Memory B cell (primary cell): ENCODE measurements around the gene AASS.

Experiments used
- ATAC-seq: fragments of 150-1000 bp; cut with Tn5 transposase; 2 replicates; pipeline ENCODE4 v1.10.0; 2021; ENCODE audit warnings: low read depth, mild to moderate bottlenecking, moderate library complexity
- DNase-seq, 2 donors: peaks; one replicate each; pipeline ENCODE4 v3.0.0; 2022; ENCODE audit warnings: low spot score in 2 of 2
- H3K27ac Mint-ChIP-seq: one replicate; pipeline ENCODE4 v1.8.0; 2022; ENCODE audit warnings: mild to moderate bottlenecking, moderate library complexity, mixed read lengths
- H3K27me3 Mint-ChIP-seq: one replicate; pipeline ENCODE4 v1.8.0; 2022; ENCODE audit warnings: mixed read lengths
- H3K36me3 Mint-ChIP-seq: one replicate; pipeline ENCODE4 v1.8.0; 2022; ENCODE audit warnings: mild to moderate bottlenecking, mixed read lengths
- H3K4me1 Mint-ChIP-seq: one replicate; pipeline ENCODE4 v1.8.0; 2022; ENCODE audit warnings: mixed read lengths
- H3K4me3 Mint-ChIP-seq: one replicate; pipeline ENCODE4 v1.8.0; 2022; ENCODE audit warnings: mild to moderate bottlenecking, moderate library complexity, mixed read lengths
- H3K9me3 Mint-ChIP-seq: one replicate; pipeline ENCODE4 v1.8.0; 2022; ENCODE audit warnings: mixed read lengths

AASS gene

GRCh38 chr7:122082670-122083069 is 61.4 kb downstream of the AASS start:
- no peak for ATAC-seq
- no peak for DNase-seq
- no peaks in the 10 kb centered on the region for H3K4me1 Mint-ChIP-seq
- H3K36me3 Mint-ChIP-seq = peaks cover 7% of the 10 kb centered on the region
- H3K9me3 Mint-ChIP-seq = no peaks in the 10 kb centered on the region
- H3K4me3 Mint-ChIP-seq = no peak overlapping the region
- no peaks in the 10 kb centered on the region for H3K27me3 Mint-ChIP-seq
- no peak overlapping the region for H3K27ac Mint-ChIP-seq

DNA sequence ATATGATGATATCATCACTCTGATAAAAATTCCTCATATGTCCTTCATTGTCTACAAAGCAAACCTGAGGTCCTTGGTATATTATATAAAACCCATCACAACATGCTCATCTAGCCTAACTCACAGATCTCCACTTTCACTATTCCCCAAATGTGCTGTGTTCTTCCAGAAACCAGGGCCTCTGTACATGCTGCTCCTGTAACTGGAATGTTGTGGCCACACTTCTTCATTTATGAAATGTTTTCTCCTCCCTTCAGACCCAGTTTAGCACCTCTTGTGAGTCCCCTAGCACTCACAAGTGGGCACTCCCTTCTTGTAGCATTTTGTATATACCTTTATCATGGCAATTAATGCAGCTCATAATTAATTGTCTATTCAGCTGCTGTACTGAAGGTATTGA is 61.9 kb downstream of the AASS start:
- DNase-seq = no peak
- Mint-ChIP-seq H3K36me3 (peaks cover 7% of the 10 kb centered on the region), H3K4me1 (no peaks in the 10 kb centered on the region), H3K27ac (no peak overlapping the region), H3K9me3 (no peaks in the 10 kb centered on the region), H3K4me3 (no peak overlapping the region), H3K27me3 (no peaks in the 10 kb centered on the region)
- no peak for ATAC-seq

GRCh38 chr7:122073635-122074034 is 70.4 kb downstream of the AASS start:
- no peak overlapping the region for H3K27ac Mint-ChIP-seq
- ATAC-seq = no peak
- no peaks in the 10 kb centered on the region for H3K27me3 Mint-ChIP-seq
- no peaks in the 10 kb centered on the region for H3K4me1 Mint-ChIP-seq
- no peak for DNase-seq
- H3K4me3 Mint-ChIP-seq = no peak overlapping the region
- peaks cover 5% of the 10 kb centered on the region for H3K36me3 Mint-ChIP-seq
- H3K9me3 Mint-ChIP-seq = peaks cover 2% of the 10 kb centered on the region

DNA sequence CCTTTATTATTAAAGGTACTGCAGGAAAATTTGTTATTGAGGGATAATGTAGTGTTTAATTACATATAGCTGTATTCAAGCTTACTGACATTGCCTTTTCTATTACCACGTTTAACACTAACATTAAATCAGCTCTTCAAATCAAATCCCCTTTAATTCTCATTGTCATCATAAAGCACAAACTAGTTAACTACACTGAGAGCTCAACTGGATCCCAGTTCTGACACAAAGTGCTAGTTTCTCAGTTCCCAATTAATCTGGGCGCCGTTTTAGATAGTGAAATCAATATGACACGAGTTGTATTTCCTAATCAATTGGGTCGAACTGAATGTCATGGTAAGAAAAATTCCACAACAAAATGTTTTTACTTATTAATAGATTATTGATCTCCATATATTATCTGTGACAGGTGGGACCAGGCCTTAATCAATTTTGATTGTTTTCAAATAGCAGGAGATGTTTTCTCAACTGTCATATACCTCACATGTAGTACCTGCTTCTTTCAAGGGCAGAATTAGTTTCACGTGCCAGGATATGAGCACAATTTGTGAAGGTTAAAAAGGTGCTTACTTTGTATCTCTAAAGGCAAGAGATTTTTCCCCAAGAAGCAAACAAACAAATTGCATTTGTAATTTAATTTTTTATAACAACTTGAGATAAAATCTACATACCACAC is 71.0 kb downstream of the AASS start:
- Mint-ChIP-seq H3K4me3 (no peak overlapping the region), H3K27ac (no peak overlapping the region), H3K27me3 (peaks cover 3% of the 10 kb centered on the region), H3K9me3 (peaks cover 2% of the 10 kb centered on the region), H3K36me3 (peaks cover 4% of the 10 kb centered on the region), H3K4me1 (no peaks in the 10 kb centered on the region)
- DNase-seq (no peak), ATAC-seq (no peak)

DNA sequence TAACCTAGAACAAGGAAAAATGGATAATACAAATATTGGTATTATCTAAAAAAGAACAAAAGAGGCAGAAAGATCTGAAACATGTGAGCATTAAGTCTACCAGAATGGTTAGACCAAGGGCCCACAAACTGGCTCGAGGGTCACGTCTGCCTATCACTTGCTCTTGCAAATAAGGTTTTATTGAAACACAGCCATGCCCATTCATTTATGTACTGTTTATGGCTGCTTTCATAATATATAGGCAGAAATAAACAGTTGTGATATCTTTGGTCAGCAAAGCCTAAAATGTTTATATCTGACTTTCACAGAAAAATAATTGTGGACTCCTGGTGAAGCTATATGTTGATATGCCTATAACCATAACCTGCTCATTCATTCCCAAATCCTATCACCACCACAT is 71.8 kb downstream of the AASS start:
- H3K4me1 Mint-ChIP-seq = no peaks in the 10 kb centered on the region
- H3K4me3 Mint-ChIP-seq = no peak overlapping the region
- H3K36me3 Mint-ChIP-seq = peaks cover 2% of the 10 kb centered on the region
- H3K27ac Mint-ChIP-seq = no peak overlapping the region
- peaks cover 2% of the 10 kb centered on the region for H3K9me3 Mint-ChIP-seq
- no peak for DNase-seq
- H3K27me3 Mint-ChIP-seq = peaks cover 5% of the 10 kb centered on the region
- ATAC-seq = no peak

- Mint-ChIP-seq H3K4me1 (no peaks in the 10 kb centered on the region), H3K9me3 (peaks cover 2% of the 10 kb centered on the region), H3K4me3 (no peak overlapping the region), H3K36me3 (peaks cover 2% of the 10 kb centered on the region), H3K27ac (no peak overlapping the region), H3K27me3 (peaks cover 5% of the 10 kb centered on the region)
- ATAC-seq (no peak), DNase-seq (no peak)
Observed at GRCh38 chr7:122070834-122071233, 73.2 kb downstream of the AASS start.

DNA sequence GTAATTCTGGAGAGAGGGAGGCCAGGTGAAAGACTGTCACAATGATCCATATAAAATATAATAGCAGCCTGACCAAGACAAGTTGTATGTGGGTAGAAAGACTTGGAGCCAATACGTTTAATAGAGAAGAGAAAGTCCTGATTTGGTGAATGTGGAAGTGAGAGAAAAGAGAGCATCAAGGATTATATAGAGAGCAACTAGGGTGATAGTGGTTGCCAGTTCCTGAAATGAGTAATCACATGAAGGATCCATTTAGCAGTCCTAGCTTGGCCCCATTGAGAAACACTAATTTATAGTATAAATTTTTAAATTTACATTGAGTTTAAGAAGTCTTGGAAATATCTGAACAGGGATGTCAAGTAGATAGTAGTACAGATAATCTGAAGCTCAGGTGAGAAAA is 74.0 kb downstream of the AASS start:
- Mint-ChIP-seq H3K4me1 (no peaks in the 10 kb centered on the region), H3K27me3 (peaks cover 5% of the 10 kb centered on the region), H3K9me3 (no peaks in the 10 kb centered on the region), H3K27ac (no peak overlapping the region), H3K4me3 (no peak overlapping the region), H3K36me3 (no peaks in the 10 kb centered on the region)
- DNase-seq = no peak
- ATAC-seq = no peak

DNA sequence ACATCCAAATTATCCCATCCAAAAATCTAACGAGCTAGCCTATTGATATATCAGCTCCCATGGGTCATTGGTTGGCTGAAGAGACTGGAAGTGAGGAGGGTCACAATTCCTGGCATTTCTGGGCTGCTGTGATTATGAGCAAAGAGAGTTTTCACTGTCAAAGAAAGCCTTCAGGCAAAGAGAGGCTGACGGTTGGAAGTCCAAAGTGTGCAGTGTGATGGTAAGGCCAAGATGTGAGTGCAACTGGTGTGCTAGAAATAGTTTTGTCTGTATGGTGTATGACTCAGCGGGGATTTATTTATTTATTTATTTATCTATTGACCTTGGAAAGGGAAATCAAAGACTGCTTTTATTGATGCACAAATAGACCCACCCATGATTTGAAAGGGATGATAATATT is 75.0 kb downstream of the AASS start:
- no peaks in the 10 kb centered on the region for H3K36me3 Mint-ChIP-seq
- DNase-seq (no peak), ATAC-seq (no peak)
- H3K9me3 Mint-ChIP-seq = no peaks in the 10 kb centered on the region
- H3K4me3 Mint-ChIP-seq = no peak overlapping the region
- no peak overlapping the region for H3K27ac Mint-ChIP-seq
- no peaks in the 10 kb centered on the region for H3K4me1 Mint-ChIP-seq
- H3K27me3 Mint-ChIP-seq = peaks cover 5% of the 10 kb centered on the region

- Mint-ChIP-seq H3K36me3 (no peaks in the 10 kb centered on the region), H3K27ac (no peak overlapping the region), H3K27me3 (peaks cover 5% of the 10 kb centered on the region), H3K4me3 (no peak overlapping the region), H3K9me3 (no peaks in the 10 kb centered on the region), H3K4me1 (no peaks in the 10 kb centered on the region)
- ATAC-seq = no peak
- DNase-seq = no peak
Observed at GRCh38 chr7:122068046-122068445, 76.0 kb downstream of the AASS start.

GRCh38 chr7:122067077-122067476 is 77.0 kb downstream of the AASS start:
- Mint-ChIP-seq H3K9me3 (no peaks in the 10 kb centered on the region), H3K27ac (no peak overlapping the region), H3K36me3 (no peaks in the 10 kb centered on the region), H3K4me1 (no peaks in the 10 kb centered on the region), H3K27me3 (peaks cover 5% of the 10 kb centered on the region), H3K4me3 (no peak overlapping the region)
- ATAC-seq (no peak), DNase-seq (no peak)

DNA sequence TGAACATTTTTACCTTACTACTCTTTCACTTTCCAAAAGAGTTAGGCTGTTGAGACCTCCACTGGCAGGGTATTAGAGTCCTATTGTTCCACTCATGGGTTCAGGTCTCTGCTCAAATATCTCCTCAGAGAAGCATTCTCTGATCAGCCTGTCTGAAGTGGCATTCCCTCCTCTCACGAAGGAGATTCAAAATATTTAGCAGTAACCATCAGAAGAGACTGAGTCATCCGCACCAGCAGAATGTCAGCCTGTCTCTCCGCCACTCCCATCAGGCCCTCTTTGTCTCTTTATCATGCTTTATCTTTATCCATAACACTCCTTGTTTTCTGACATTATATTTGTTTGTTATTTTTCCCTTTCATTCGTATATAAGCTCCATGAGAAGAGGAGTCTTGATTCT is 79.1 kb downstream of the AASS start:
- Mint-ChIP-seq H3K4me1 (no peaks in the 10 kb centered on the region), H3K9me3 (no peaks in the 10 kb centered on the region), H3K36me3 (no peaks in the 10 kb centered on the region), H3K27ac (no peak overlapping the region), H3K4me3 (no peak overlapping the region), H3K27me3 (peaks cover 5% of the 10 kb centered on the region)
- no peak for ATAC-seq
- DNase-seq = no peak

GRCh38 chr7:122063146-122063545 is 80.9 kb downstream of the AASS start:
- ATAC-seq (no peak), DNase-seq (no peak)
- Mint-ChIP-seq H3K27ac (no peak overlapping the region), H3K4me3 (no peak overlapping the region), H3K4me1 (no peaks in the 10 kb centered on the region), H3K36me3 (no peaks in the 10 kb centered on the region), H3K27me3 (peaks cover 3% of the 10 kb centered on the region), H3K9me3 (no peaks in the 10 kb centered on the region)

GRCh38 chr7:122059542-122059941 is 84.5 kb downstream of the AASS start:
- no peaks in the 10 kb centered on the region for H3K36me3 Mint-ChIP-seq
- no peak overlapping the region for H3K27ac Mint-ChIP-seq
- H3K4me1 Mint-ChIP-seq = no peaks in the 10 kb centered on the region
- DNase-seq = no peak
- no peak for ATAC-seq
- no peak overlapping the region for H3K4me3 Mint-ChIP-seq
- no peaks in the 10 kb centered on the region for H3K9me3 Mint-ChIP-seq
- no peaks in the 10 kb centered on the region for H3K27me3 Mint-ChIP-seq

- no peaks in the 10 kb centered on the region for H3K4me1 Mint-ChIP-seq
- H3K27me3 Mint-ChIP-seq = no peaks in the 10 kb centered on the region
- DNase-seq (no peak), ATAC-seq (peak; percentile 19)
- no peaks in the 10 kb centered on the region for H3K9me3 Mint-ChIP-seq
- H3K36me3 Mint-ChIP-seq = no peaks in the 10 kb centered on the region
- H3K27ac Mint-ChIP-seq = no peak overlapping the region
- no peak overlapping the region for H3K4me3 Mint-ChIP-seq
Observed at GRCh38 chr7:122056977-122057376, 87.1 kb downstream of the AASS start.

GRCh38 chr7:122055073-122055472 is 89.0 kb downstream of the AASS start:
- no peak for DNase-seq
- no peaks in the 10 kb centered on the region for H3K27me3 Mint-ChIP-seq
- ATAC-seq = no peak
- H3K36me3 Mint-ChIP-seq = no peaks in the 10 kb centered on the region
- H3K4me3 Mint-ChIP-seq = no peak overlapping the region
- H3K4me1 Mint-ChIP-seq = no peaks in the 10 kb centered on the region
- H3K27ac Mint-ChIP-seq = no peak overlapping the region
- no peaks in the 10 kb centered on the region for H3K9me3 Mint-ChIP-seq
